Rectal smooth muscle tissue (tissue), 1 donor: ENCODE measurements around the gene LMO7.

ENCODE experiments used
- H3K27ac ChIP-seq: one replicate; pipeline ENCODE4 v1.7.0; 2013; ENCODE audit warnings: low read depth, low read length, inconsistent platforms
- H3K27me3 ChIP-seq: one replicate; pipeline ENCODE4 v1.7.0; 2013; ENCODE audit warnings: low read length; ENCODE audit not compliant: control insufficient read depth, insufficient read depth
- H3K36me3 ChIP-seq: one replicate; pipeline ENCODE4 v1.7.0; 2013; ENCODE audit warnings: low read length; ENCODE audit not compliant: control insufficient read depth, insufficient read depth
- H3K4me1 ChIP-seq: one replicate; pipeline ENCODE4 v1.7.0; 2013; ENCODE audit warnings: low read length; ENCODE audit not compliant: control insufficient read depth, insufficient read depth
- H3K4me3 ChIP-seq: one replicate; pipeline ENCODE4 v1.7.0; 2013; ENCODE audit warnings: low read length
- H3K9ac ChIP-seq: one replicate; pipeline ENCODE4 v1.7.0; 2013; ENCODE audit warnings: low read length

The LMO7 gene

GRCh38 chr13:75633285-75633684, 2.8 kb upstream of the LMO7 start:
- Histone ChIP-seq H3K27ac (no peak overlapping the region), H3K27me3 (no peaks in the 10 kb centered on the region), H3K36me3 (no peaks in the 10 kb centered on the region), H3K4me3 (no peak overlapping the region), H3K4me1 (no peaks in the 10 kb centered on the region), H3K9ac (no peak overlapping the region)

DNA sequence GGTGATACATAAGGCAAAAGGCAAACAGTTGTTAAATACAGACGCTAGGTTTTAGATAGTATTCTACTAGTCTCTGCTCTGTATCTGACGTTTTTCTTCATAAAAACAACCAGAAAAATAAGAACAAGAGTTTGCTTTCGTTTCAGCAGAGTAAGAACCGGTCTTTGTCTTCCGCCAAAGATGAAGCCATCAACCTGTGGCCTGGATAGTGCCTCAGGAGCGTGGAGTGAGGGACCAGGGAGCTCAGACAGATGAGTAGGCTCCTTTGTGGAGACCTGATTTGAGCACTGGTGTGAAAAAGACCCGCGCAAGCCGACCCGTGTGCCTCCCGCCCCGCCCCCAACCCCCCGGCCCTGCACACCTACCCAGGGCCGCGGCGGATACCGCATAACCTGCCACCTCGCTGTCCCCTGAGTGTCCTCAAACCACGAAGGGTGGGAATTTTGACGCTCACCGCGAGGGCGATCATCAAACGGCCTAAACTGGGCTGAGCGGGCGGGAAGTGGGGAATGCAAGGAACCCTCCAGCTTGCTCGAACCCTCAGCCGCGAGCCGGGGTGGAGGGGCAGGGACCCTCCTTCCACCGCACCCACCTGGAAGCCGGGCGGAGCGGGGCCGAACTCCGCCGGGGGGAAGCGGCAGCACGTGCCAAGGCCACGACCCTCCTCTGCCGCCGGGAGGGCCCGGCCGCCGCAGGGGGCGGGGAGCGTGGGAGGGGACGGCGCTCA, 866 bp upstream of the LMO7 start:
- Histone ChIP-seq H3K9ac (no peak overlapping the region), H3K27ac (peak overlapping the region; percentile 45), H3K36me3 (no peaks in the 10 kb centered on the region), H3K27me3 (no peaks in the 10 kb centered on the region), H3K4me3 (peak overlapping the region; percentile 70), H3K4me1 (no peaks in the 10 kb centered on the region)

- H3K9ac ChIP-seq, result no peak overlapping the region
- H3K4me3 ChIP-seq, result peak overlapping the region; percentile 70
- no peak overlapping the region for H3K27ac ChIP-seq
- no peaks in the 10 kb centered on the region for H3K27me3 ChIP-seq
- H3K36me3 ChIP-seq, result no peaks in the 10 kb centered on the region
- no peaks in the 10 kb centered on the region for H3K4me1 ChIP-seq
Measured at GRCh38 chr13:75636436-75637180, 478 bp downstream of the LMO7 start.

- H3K27ac ChIP-seq, result no peak overlapping the region
- no peak overlapping the region for H3K9ac ChIP-seq
- H3K36me3 ChIP-seq, result no peaks in the 10 kb centered on the region
- no peaks in the 10 kb centered on the region for H3K27me3 ChIP-seq
- no peaks in the 10 kb centered on the region for H3K4me1 ChIP-seq
- no peak overlapping the region for H3K4me3 ChIP-seq
Measured at GRCh38 chr13:75637181-75637750, 1.1 kb downstream of the LMO7 start.

GRCh38 chr13:75639454-75639853, 3.3 kb downstream of the LMO7 start:
- Histone ChIP-seq H3K27me3 (no peaks in the 10 kb centered on the region), H3K27ac (no peak overlapping the region), H3K9ac (no peak overlapping the region), H3K4me1 (no peaks in the 10 kb centered on the region), H3K4me3 (no peak overlapping the region), H3K36me3 (no peaks in the 10 kb centered on the region)

- no peak overlapping the region for H3K27ac ChIP-seq
- H3K36me3 ChIP-seq, result no peaks in the 10 kb centered on the region
- no peak overlapping the region for H3K9ac ChIP-seq
- no peaks in the 10 kb centered on the region for H3K27me3 ChIP-seq
- no peak overlapping the region for H3K4me3 ChIP-seq
- H3K4me1 ChIP-seq, result no peaks in the 10 kb centered on the region
Measured at GRCh38 chr13:75641026-75641425, 4.9 kb downstream of the LMO7 start.

DNA sequence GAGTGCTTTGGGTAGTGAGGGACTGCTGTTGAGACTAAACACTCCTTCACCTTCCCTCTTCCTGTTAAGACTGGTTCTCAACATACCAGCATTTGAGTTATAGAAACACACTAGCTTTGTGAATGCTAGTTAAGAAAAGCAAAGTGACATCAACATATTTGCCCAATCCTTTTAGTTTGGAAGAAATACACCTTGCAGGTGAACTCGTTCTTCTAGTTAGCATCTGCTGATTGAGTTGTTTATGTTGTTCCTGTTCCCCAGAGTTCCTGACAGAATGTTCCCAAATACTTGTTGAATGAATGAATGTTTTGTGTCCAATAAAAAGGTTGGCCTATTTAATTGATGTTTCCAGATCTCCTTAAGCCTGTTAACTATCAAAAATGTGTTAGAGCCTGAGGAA, 7.1 kb downstream of the LMO7 start:
- no peak overlapping the region for H3K27ac ChIP-seq
- no peaks in the 10 kb centered on the region for H3K4me1 ChIP-seq
- no peak overlapping the region for H3K4me3 ChIP-seq
- no peaks in the 10 kb centered on the region for H3K36me3 ChIP-seq
- no peak overlapping the region for H3K9ac ChIP-seq
- no peaks in the 10 kb centered on the region for H3K27me3 ChIP-seq

GRCh38 chr13:75643693-75644092, 7.6 kb downstream of the LMO7 start:
- Histone ChIP-seq H3K27me3 (no peaks in the 10 kb centered on the region), H3K36me3 (no peaks in the 10 kb centered on the region), H3K27ac (no peak overlapping the region), H3K9ac (no peak overlapping the region), H3K4me1 (no peaks in the 10 kb centered on the region), H3K4me3 (no peak overlapping the region)

DNA sequence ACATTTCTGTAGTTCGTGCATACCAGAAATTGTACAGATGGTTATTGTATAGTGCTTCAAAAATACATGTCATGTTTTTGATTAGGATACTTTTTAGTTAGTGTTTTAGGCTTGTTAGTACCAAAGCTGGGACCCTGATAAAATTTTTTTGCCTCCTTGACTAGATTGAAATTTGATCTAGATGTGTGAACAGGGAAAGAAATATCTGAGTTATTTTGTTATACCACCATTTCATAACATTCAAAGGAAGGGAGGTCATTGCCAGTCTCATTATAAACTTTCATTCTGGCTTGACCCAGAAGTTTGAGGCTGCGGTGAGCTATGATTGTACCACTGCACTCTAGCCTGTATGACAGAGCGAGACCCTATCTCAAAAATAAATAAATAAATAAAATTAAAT, 9.0 kb downstream of the LMO7 start:
- H3K4me1 ChIP-seq, result no peaks in the 10 kb centered on the region

DNA sequence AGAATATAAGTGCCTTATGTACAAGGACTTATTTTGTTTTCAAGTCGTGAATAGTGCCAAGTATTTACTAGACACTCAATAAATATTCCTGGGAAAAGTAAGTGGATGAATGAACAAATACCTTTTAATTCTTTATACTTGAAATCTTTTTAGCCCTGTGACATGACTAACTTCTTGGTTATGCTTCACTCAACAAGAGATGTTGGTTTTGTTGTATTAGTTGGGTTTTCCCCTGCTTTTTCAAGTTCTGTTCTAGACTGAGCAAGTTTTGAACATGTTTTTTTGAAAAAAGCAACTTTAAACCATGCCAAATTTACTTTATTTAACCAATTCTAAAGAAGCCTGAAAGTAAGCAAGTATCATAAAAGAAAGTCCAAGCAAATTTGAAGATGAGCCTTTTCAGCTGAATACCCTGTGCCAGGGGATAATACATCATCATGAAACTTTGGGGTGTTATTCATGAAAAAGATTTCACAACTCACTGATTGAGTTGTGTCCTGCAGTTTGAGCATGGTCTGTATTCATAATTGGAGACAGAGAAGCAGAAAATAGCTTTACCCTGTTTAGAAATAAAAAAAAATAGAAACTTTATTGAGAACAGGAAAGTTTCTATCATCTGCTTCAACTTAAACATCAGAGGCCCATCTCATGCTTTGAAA, 11.1 kb downstream of the LMO7 start:
- no peaks in the 10 kb centered on the region for H3K4me1 ChIP-seq
- H3K9ac ChIP-seq, result no peak overlapping the region
- no peaks in the 10 kb centered on the region for H3K36me3 ChIP-seq
- H3K27me3 ChIP-seq, result no peaks in the 10 kb centered on the region
- H3K4me3 ChIP-seq, result no peak overlapping the region
- H3K27ac ChIP-seq, result no peak overlapping the region

More for the DNA sequence above, 9.0 kb downstream of the LMO7 start:
- Histone ChIP-seq H3K27ac (no peak overlapping the region), H3K4me3 (no peak overlapping the region), H3K36me3 (no peaks in the 10 kb centered on the region), H3K27me3 (no peaks in the 10 kb centered on the region), H3K9ac (no peak overlapping the region)

DNA sequence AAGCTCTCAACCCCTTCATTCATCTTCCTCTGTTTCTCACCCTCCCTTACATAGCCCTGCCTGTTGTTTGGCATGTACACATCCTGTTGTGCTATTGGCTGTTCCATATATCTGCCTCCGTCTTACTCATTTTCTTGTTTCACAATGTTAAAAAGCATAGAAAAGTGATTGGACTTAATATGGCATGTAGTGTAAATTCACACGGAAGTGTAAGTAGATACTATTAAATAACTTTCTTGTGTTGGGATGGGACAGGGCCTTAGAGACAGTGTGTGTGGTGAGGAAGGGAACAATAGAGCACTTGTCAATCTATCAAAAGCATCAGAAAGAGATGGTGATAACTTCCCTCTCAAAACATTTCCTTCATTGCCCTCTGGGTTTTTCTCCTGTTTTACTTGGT, 12.3 kb downstream of the LMO7 start:
- H3K9ac ChIP-seq, result no peak overlapping the region
- H3K4me3 ChIP-seq, result no peak overlapping the region
- no peaks in the 10 kb centered on the region for H3K27me3 ChIP-seq
- H3K27ac ChIP-seq, result no peak overlapping the region
- H3K36me3 ChIP-seq, result no peaks in the 10 kb centered on the region
- H3K4me1 ChIP-seq, result no peaks in the 10 kb centered on the region

DNA sequence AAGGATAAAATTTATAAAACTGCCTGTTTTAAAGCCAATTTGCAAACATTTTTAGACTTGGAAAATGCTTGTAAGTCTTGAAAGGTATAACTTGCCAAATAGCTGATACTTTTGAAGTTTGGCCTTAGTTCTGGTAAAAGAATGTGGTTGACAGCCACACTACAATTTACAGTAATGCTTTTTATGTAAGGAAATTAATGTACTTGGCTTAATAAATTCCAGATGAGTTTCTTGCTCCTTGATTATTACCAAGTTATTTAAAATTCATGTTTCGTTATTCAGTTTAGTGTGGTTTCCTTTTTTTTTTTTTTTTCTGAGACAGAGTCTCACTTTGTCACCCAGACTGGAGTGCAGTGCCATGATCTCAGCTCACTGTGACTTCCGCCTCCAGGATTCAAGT, 14.9 kb downstream of the LMO7 start:
- H3K36me3 ChIP-seq, result no peaks in the 10 kb centered on the region
- H3K27ac ChIP-seq, result no peak overlapping the region
- no peaks in the 10 kb centered on the region for H3K4me1 ChIP-seq
- H3K27me3 ChIP-seq, result no peaks in the 10 kb centered on the region
- H3K4me3 ChIP-seq, result no peak overlapping the region
- H3K9ac ChIP-seq, result no peak overlapping the region
